ENCODE results near the gene MS4A12.

DNA sequence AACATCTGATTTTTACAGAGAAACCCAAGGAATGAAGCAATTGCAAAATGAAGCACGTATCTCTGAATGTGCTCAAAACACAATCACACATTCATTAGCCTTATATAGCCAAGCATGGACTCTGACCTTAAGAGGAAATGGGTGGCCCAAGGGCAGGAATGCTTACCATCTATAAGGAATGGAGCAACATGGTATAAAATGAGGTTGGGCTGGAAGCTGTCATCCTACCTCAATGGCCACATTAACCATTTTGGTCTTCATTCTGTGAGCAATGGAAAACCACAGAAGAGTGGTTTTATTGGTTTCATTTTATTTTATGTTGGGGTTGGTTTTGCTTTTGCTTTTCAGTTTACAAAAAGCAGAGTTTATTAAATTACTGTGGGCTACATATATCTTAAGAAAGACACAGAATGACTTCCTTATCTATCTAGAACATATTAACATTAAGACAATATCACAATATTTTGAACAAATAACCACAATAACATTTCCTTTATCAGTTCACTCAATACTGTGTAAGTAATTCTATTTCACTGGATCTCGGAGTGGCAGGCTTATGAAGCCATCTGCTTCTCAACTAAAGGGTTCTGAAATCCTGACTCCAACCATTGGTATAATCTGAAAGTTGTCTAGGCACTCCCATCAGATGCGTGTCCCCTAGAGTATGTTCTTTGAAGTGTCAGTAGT, 11.8 kb downstream of the MS4A12 start:
- TF ChIP-seq, protein P1, sequence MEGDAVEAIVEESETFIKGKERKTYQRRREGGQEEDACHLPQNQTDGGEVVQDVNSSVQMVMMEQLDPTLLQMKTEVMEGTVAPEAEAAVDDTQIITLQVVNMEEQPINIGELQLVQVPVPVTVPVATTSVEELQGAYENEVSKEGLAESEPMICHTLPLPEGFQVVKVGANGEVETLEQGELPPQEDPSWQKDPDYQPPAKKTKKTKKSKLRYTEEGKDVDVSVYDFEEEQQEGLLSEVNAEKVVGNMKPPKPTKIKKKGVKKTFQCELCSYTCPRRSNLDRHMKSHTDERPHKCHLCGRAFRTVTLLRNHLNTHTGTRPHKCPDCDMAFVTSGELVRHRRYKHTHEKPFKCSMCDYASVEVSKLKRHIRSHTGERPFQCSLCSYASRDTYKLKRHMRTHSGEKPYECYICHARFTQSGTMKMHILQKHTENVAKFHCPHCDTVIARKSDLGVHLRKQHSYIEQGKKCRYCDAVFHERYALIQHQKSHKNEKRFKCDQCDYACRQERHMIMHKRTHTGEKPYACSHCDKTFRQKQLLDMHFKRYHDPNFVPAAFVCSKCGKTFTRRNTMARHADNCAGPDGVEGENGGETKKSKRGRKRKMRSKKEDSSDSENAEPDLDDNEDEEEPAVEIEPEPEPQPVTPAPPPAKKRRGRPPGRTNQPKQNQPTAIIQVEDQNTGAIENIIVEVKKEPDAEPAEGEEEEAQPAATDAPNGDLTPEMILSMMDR (optimal IDR thresholded peaks at IDR 0.05 in 1 of 3, IDR thresholded peaks at IDR 0.05 in 1 of 3, conservative IDR thresholded peaks at IDR 0.05 in 1 of 3; ENCODE audit: extremely low read depth in 1 of 3, insufficient read depth in 2 of 3, low read length in 3 of 3): no peak
- TF ChIP-seq EZH2 (IDR thresholded peaks at IDR 0.05; ENCODE audit: low read length): no peak

Measured in keratinocyte (primary cell).